Vagina (tissue), 2 donors: ENCODE measurements around the gene LRMDA. TPM values are rescaled to one million over a fixed set of nuclear protein-coding genes. Genes with fewer than 3 reads are reported as not detected.

Source experiments
- DNase-seq, 2 donors: peaks; one replicate each; pipeline ENCODE4 v3.0.0-alpha.2; 2017; ENCODE audit errors: extremely low spot score in 2 of 2
- H3K27ac ChIP-seq: fragments of 200-600 bp; sonication (generic); one replicate; pipeline ENCODE4 v1.5.1; 2019
- H3K27me3 ChIP-seq: fragments of 200-600 bp; sonication (generic); one replicate; pipeline ENCODE4 v1.5.1; 2019
- H3K36me3 ChIP-seq, 2 donors: fragments of 200-600 bp; sonication (generic); one replicate each; pipeline ENCODE4 v1.5.1; 2017 to 2019
- H3K4me1 ChIP-seq: fragments of 200-600 bp; sonication (generic); one replicate; pipeline ENCODE4 v1.5.1; 2019
- H3K4me3 ChIP-seq, 2 donors: fragments of 200-600 bp; sonication (generic); 1 replicate in 1 of 2; 2 replicates in 1 of 2; pipeline ENCODE4 v1.5.1; 2016 to 2019
- H3K9me3 ChIP-seq: fragments of 200-600 bp; sonication (generic); one replicate; pipeline ENCODE4 v1.5.1; 2019
- CTCF ChIP-seq, 3 experiments: fragments of 450-650 bp in 2 of 3; fragments of 200-600 bp in 1 of 3; sonication (generic) in 1 of 3; IDR thresholded peaks; one replicate each; pipeline ENCODE4 v1.5.1; 2017 to 2019; ENCODE audit warnings: antibody characterized with exemption in 3 of 3, mild to moderate bottlenecking in 2 of 3, moderate library complexity in 2 of 3
- POLR2A ChIP-seq, 2 donors: fragments of 450-650 bp; IDR thresholded peaks; one replicate each; pipeline ENCODE4 v1.6.1; 2017; ENCODE audit warnings: antibody characterized with exemption in 2 of 2, mild to moderate bottlenecking in 2 of 2, moderate library complexity in 2 of 2
- POLR2AphosphoS5 ChIP-seq, 2 donors: sonication (generic); formaldehyde crosslinking; IDR thresholded peaks; one replicate each; pipeline ENCODE4 v1.9.0; 2017; ENCODE audit warnings: antibody characterized with exemption in 2 of 2, mild to moderate bottlenecking in 2 of 2, low read depth in 1 of 2; ENCODE audit not compliant: insufficient read depth in 1 of 2
- intact Hi-C: fragments of 100-400 bp; cut with DNase I; formaldehyde crosslinking; loops from one replicate; pipeline ENCODE4 v1.15.1; 2023
- total RNA-seq: library from RNA; depleted of rRNA; stranded (reverse); fragments of >200 nt; gene quantifications from one replicate; pipeline ENCODE4 v1.2.3, GENCODE V29; 2016

Gene LRMDA
- total RNA-seq, 1 donor from 2014 or later: 22.6 TPM

GRCh38 chr10:75709811-75710210, 278.4 kb downstream of the LRMDA start:
- Histone ChIP-seq H3K27ac (no peak overlapping the region), H3K36me3 (no peaks in the 10 kb centered on the region), H3K27me3 (no peaks in the 10 kb centered on the region), H3K9me3 (no peaks in the 10 kb centered on the region), H3K4me1 (no peaks in the 10 kb centered on the region), H3K4me3 (no peak overlapping the region)
- TF ChIP-seq POLR2AphosphoS5 (IDR thresholded peaks at IDR 0.05; ENCODE audit: insufficient read depth in 1 of 2, low read depth in 1 of 2): no peak
- intact Hi-C loops: no loop called here
- no peak for DNase-seq

GRCh38 chr10:75712242-75712880, 280.9 kb downstream of the LRMDA start:
- intact Hi-C loops: no loop called here
- no peak overlapping the region for H3K27ac ChIP-seq
- no peak for TF ChIP-seq CTCF (IDR thresholded peaks at IDR 0.05)
- TF ChIP-seq POLR2AphosphoS5 (IDR thresholded peaks at IDR 0.05; ENCODE audit: insufficient read depth in 1 of 2, low read depth in 1 of 2): no peak
- no peak for TF ChIP-seq POLR2A (IDR thresholded peaks at IDR 0.05)
- no peaks in the 10 kb centered on the region for H3K4me1 ChIP-seq
- DNase-seq: no peak
- H3K4me3 ChIP-seq: no peak overlapping the region
- H3K27me3 ChIP-seq: no peaks in the 10 kb centered on the region
- H3K9me3 ChIP-seq: no peaks in the 10 kb centered on the region
- H3K36me3 ChIP-seq: no peaks in the 10 kb centered on the region

GRCh38 chr10:75716506-75716905, 285.1 kb downstream of the LRMDA start:
- Histone ChIP-seq H3K4me1 (no peaks in the 10 kb centered on the region), H3K36me3 (no peaks in the 10 kb centered on the region), H3K9me3 (no peaks in the 10 kb centered on the region), H3K27ac (no peak overlapping the region), H3K4me3 (no peak overlapping the region), H3K27me3 (no peaks in the 10 kb centered on the region)
- intact Hi-C loops: no loop called here
- no peak for DNase-seq
- TF ChIP-seq CTCF (IDR thresholded peaks at IDR 0.05) (no peak), POLR2A (IDR thresholded peaks at IDR 0.05) (no peak), POLR2AphosphoS5 (IDR thresholded peaks at IDR 0.05; ENCODE audit: insufficient read depth in 1 of 2, low read depth in 1 of 2) (no peak)

GRCh38 chr10:75717126-75717916, 285.9 kb downstream of the LRMDA start:
- TF ChIP-seq CTCF (IDR thresholded peaks at IDR 0.05) (no peak), POLR2A (IDR thresholded peaks at IDR 0.05) (no peak)
- intact Hi-C loops: no loop called here
- DNase-seq: no peak
- Histone ChIP-seq H3K36me3 (no peaks in the 10 kb centered on the region), H3K27me3 (no peaks in the 10 kb centered on the region), H3K9me3 (no peaks in the 10 kb centered on the region), H3K4me3 (no peak overlapping the region), H3K4me1 (no peaks in the 10 kb centered on the region), H3K27ac (no peak overlapping the region)

GRCh38 chr10:75718991-75719390, 287.6 kb downstream of the LRMDA start:
- H3K27ac ChIP-seq: no peak overlapping the region
- TF ChIP-seq POLR2AphosphoS5 (IDR thresholded peaks at IDR 0.05; ENCODE audit: insufficient read depth in 1 of 2, low read depth in 1 of 2): no peak
- TF ChIP-seq POLR2A (IDR thresholded peaks at IDR 0.05): no peak
- TF ChIP-seq CTCF (IDR thresholded peaks at IDR 0.05): no peak
- DNase-seq: no peak
- no peaks in the 10 kb centered on the region for H3K4me1 ChIP-seq
- intact Hi-C loops: no loop called here
- H3K4me3 ChIP-seq: no peak overlapping the region
- H3K27me3 ChIP-seq: no peaks in the 10 kb centered on the region
- no peaks in the 10 kb centered on the region for H3K36me3 ChIP-seq
- H3K9me3 ChIP-seq: no peaks in the 10 kb centered on the region
